ENCODE measurements around the gene SMARCC2. TPM values are rescaled to one million over a fixed set of nuclear protein-coding genes. Genes with fewer than 3 reads are reported as not detected.

The SMARCC2 gene
- 100 to 1,000 TPM in 3 of 4 donors, 10 to 100 TPM in 1; 73.6 to 125 (median 118) TPM for total RNA-seq

- TF ChIP-seq, protein P1, sequence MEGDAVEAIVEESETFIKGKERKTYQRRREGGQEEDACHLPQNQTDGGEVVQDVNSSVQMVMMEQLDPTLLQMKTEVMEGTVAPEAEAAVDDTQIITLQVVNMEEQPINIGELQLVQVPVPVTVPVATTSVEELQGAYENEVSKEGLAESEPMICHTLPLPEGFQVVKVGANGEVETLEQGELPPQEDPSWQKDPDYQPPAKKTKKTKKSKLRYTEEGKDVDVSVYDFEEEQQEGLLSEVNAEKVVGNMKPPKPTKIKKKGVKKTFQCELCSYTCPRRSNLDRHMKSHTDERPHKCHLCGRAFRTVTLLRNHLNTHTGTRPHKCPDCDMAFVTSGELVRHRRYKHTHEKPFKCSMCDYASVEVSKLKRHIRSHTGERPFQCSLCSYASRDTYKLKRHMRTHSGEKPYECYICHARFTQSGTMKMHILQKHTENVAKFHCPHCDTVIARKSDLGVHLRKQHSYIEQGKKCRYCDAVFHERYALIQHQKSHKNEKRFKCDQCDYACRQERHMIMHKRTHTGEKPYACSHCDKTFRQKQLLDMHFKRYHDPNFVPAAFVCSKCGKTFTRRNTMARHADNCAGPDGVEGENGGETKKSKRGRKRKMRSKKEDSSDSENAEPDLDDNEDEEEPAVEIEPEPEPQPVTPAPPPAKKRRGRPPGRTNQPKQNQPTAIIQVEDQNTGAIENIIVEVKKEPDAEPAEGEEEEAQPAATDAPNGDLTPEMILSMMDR (IDR thresholded peaks at IDR 0.05; ENCODE audit: low read depth) = no peak
These were observed at the start of gene SMARCC2 for GRCh38 chr12:56189099-56189917. Gene SMARCC2, minus strand, starts transcription at chr12:56189483. Its CDS starts 22 bp downstream, at chr12:56189461.

DNA sequence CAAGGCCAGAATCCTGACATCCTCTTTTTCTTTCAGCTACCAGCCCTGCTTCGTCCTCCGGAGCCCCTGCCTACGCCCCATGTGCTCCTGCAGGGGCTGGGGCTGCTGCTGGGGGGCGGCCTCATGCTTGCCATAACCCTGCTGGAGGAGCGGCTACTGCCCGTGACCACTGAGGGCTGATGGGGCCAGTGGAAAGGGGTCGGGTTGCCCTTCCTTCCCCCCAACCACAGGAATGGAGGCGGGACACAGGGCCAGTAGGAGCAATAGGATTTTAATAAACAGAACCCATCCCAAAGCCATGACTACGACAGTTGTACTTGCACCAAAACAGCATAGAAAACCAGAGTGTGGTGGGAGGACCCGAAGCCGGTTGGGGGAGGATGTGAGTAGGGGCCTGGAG is 48.3 kb upstream of the SMARCC2 start:
- TF ChIP-seq, protein P1 (IDR thresholded peaks at IDR 0.05; ENCODE audit: low read depth) = no peak

- TF ChIP-seq, protein P1 (IDR thresholded peaks at IDR 0.05; ENCODE audit: low read depth) = no peak
These were observed 47.7 kb upstream of the SMARCC2 start for GRCh38 chr12:56236985-56237384.

GRCh38 chr12:56236091-56236490 is 46.8 kb upstream of the SMARCC2 start:
- TF ChIP-seq, protein P1 (IDR thresholded peaks at IDR 0.05; ENCODE audit: low read depth) = no peak

GRCh38 chr12:56234746-56235436 is 45.6 kb upstream of the SMARCC2 start:
- TF ChIP-seq, protein P1 (IDR thresholded peaks at IDR 0.05; ENCODE audit: low read depth) = no peak

GRCh38 chr12:56231184-56231582 is 41.9 kb upstream of the SMARCC2 start:
- TF ChIP-seq, protein P1 (IDR thresholded peaks at IDR 0.05; ENCODE audit: low read depth) = no peak
